Stimulated activated CD4-positive, alpha-beta T cell treated with anti-CD3 and anti-CD28 coated beads, Interleukin-2, amount 100 ng/mL, for 48 hours (primary cell): ENCODE results near the gene DPM3.
"Not testable (repeated sequence)": the region's sequence is repeated elsewhere in the genome, so short reads cannot be mapped to it uniquely, and the experiment has no call there.

Experiments
- DNase-seq, 2 donors: peaks; one replicate each; pipeline ENCODE4 v3.0.0-alpha.2; 2020

DPM3 gene, protein sequence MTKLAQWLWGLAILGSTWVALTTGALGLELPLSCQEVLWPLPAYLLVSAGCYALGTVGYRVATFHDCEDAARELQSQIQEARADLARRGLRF

GRCh38 chr1:155139895-155140629, at the start of gene DPM3:
Gene DPM3, minus strand, starts transcription at chr1:155140531. Its CDS starts 291 bp downstream, at chr1:155140240.
- DNase-seq = peak; percentile 88 to 90

DNA sequence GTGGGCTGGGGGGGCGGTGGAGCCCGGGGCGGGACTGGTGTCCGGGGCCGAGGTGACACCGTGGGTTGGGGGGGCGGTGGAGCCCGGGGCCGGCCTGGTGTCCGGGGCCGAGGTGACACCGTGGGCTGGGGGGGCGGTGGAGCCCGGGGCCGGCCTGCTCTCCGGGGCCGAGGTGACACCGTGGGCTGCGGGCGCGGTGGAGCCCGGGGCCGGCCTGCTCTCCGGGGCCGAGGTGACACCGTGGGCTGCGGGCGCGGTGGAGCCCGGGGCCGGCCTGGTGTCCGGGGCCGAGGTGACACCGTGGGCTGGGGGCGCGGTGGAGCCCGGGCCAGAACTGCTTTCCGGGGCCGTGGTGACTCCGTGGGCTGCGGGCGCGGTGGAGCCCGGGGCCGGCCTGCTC, 49.6 kb upstream of the DPM3 start:
- DNase-seq = not testable (repeated sequence)

DNA sequence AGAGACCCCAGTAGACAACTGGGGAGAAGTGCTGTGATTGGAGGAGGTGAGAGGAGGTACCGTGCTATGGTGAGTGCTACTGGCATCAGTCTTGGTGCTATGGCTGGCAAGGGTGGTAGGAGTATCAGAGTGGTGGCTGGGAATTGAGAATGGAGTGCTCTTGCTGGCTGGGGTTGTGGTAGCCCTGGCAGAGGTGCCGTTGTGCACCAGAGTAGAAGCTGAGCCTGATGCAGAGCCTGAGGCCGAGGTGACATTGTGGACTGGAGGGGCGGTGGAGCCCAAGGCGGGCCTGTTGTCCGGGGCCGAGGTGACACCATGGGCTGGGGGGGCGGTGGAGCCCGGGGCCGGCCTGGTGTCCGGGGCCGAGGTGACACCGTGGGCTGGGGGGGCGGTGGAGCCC, 47.9 kb upstream of the DPM3 start:
- no peak for DNase-seq

GRCh38 chr1:155187456-155187891, 47.1 kb upstream of the DPM3 start:
- DNase-seq = no peak

DNA sequence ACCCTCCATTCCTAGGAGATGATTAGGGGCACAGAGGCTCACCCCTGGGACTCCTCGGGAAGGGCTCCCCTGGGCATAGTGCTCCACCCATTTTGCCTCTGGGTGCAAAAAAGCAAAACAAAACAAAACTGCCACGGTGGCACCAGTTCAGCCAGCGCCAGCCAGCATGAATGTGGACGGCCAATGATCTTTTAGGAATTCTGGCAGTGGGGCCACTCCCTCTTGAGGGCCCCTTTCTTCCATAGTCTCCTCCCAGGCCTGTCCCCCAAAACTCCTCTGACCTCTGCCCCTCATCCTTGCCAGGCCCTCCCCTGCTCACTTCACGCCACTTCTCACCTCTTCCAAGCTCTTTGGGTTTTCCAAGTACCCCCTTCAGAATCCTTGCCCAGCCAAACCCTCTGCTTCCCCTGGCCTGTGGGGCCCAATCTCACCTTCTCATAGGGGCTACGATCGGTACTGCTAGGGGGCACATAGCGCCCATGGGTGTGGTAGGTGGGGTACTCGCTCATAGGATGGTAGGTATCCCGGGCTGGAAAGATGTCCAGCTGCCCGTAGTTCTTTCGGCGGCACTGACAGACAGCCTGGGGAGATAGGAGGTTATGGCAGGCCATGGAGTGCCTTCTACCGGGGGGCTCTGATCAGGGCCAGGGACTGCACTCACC, 46.6 kb upstream of the DPM3 start:
- no peak for DNase-seq

GRCh38 chr1:155186067-155186793, 45.9 kb upstream of the DPM3 start:
- no peak for DNase-seq

GRCh38 chr1:155185783-155186066, 45.4 kb upstream of the DPM3 start:
- DNase-seq = no peak

- DNase-seq = no peak
Observed at GRCh38 chr1:155184835-155185782, 44.8 kb upstream of the DPM3 start.

- no peak for DNase-seq
Observed at GRCh38 chr1:155184351-155184811, 44.0 kb upstream of the DPM3 start.

- DNase-seq = no peak
Observed at GRCh38 chr1:155183775-155184221, 43.5 kb upstream of the DPM3 start.

DNA sequence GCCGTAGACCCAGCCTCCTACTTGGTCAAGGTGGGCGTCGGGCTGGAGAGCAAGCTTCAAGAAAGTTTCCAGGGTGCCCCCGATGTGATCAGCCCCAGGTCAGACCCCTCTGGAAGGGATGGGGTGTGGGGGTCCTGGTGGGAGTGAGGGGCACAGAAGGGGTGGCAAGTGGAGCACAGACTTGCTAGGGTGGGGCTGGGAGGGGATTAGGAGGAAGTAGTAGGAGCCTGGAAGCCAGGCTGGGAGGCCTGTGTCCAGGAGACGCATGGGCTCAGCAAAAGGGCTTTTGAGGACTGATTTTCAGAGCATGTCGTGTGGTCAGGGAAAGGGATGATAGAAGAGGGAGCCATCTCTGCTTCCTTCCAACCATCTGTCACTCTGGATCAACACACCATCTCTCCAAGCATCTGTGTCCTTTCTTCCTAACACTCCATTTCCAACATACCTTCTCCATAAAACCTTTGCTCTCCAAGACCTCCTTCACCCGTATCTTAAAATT, 41.8 kb upstream of the DPM3 start:
- DNase-seq = no peak

DNA sequence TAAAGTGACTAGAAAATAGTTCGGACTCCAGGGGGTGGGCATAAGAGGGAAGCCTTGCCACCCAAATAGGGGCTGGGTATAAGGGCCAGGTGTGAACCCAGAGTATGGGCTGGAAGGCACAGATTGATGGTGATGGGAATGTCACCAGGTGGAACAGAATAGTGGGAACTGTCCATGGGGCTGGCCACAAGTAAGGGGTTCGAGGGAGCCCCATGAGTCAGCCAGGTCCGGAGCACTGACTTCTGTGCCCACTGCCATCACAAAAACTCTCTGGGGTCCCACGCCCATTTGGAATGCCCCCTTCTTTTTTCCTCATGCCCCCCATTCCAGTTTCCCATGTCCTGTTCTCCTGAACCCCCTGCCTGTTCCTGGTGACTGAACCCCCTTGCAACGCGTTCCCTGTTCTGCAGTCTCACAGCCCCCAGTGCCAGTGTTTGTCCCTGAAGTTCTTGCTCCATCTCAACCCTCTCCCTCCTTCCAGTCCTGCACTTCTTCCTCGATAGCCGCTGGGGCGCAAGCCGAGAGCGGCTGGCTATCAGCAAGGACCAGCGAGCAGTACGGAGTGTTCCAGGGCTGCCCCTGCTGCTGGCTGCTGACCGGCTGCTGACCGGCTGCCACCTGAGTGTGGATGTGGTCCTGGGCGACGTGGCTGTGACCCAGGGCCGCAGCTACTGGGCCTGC, 41.2 kb upstream of the DPM3 start:
- no peak for DNase-seq

- DNase-seq = no peak
Observed at GRCh38 chr1:155179112-155180031, 39.0 kb upstream of the DPM3 start.

GRCh38 chr1:155178441-155179111, 38.2 kb upstream of the DPM3 start:
- DNase-seq = no peak

- no peak for DNase-seq
Observed at GRCh38 chr1:155177918-155178281, 37.6 kb upstream of the DPM3 start.

DNA sequence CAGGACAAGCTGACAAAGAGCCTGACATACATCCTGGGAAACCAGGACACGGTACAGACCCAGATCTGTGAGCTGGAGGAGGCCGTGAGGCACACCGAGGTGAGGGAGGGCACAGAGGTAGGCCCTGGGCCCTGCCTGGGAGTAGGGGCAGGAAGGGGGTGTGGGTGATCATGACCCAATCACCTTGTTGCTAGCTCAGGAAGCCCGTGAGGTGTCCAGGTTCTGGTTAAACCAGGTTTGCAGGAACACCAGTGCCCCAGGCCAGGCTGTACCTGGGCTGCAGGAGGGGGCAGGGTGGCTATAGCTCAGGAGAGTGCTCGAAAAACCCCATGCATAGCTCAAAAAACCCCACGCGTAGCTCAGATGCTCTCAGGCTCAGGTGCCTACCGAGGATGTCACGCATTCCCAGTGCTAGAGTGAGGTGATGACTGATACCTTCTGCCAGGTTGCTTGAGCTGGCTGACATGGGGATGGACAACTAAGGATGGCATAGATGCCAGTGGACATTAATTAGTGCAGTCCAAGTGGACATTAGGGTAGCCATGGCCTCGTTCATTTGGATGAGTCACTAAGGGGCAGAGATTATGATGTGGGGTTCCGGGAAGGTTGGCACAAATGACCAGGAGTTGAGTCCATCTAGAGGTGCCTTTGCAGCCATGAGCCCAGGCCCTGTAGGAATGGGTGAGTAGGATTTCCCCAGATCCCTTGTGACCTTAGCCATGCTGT, 37.0 kb upstream of the DPM3 start:
- no peak for DNase-seq

- DNase-seq = peak; percentile 89 to 90
Observed at GRCh38 chr1:155176544-155177071, 36.3 kb upstream of the DPM3 start.

- DNase-seq = no peak
Observed at GRCh38 chr1:155175927-155176371, 35.6 kb upstream of the DPM3 start.
